HepG2 (cell line): ENCODE measurements around the gene MVK. TPM values are rescaled to one million over a fixed set of nuclear protein-coding genes. Genes with fewer than 3 reads are reported as not detected.
A peak's percentile ranks its signal among the peaks of the same experiment; 100 is the strongest.

Experiments used
- ATAC-seq: fragments of 200-7000 bp; cut with Tn5 transposase; 3 replicates; pipeline ENCODE4 v1.9.1; 2020; ENCODE audit warnings: mild to moderate bottlenecking, moderate library complexity
- BruUV-seq: library from RNA; stranded (reverse); fragments of 400-500 nt; replicated peaks from 2 replicates; lab custom pipeline; 2021; lab: Mats Ljungman, UMichigan
- CTCF ChIA-PET: fragments of 300-600 bp; formaldehyde crosslinking; extraction: SDS; loops from one replicate; lab custom pipeline; 2021; ENCODE audit warnings: low total read pairs, inconsistent platforms, low intra/inter-chr PET ratio; lab: Yijun Ruan, JAX
- POLR2A ChIA-PET: fragments of 350-600 bp; sonication (Branson Sonifier 250); formaldehyde crosslinking; loops from one replicate; lab custom pipeline; 2020; ENCODE audit warnings: antibody characterized with exemption, inconsistent platforms; lab: Yijun Ruan, JAX
- DNase-seq: peaks from one replicate; pipeline ENCODE4 v3.0.0-alpha.2; 2015; ENCODE audit warnings: low spot score
- FAIRE-seq: peaks from 3 replicates; lab custom pipeline; 2011; peaks lifted over from hg19 to GRCh38; lab: Jason Lieb, UNC
- H2AFZ ChIP-seq: one replicate; pipeline ENCODE4 v1.6.1; 2011; ENCODE audit warnings: low read length, inconsistent platforms
- H3K27ac ChIP-seq: fragments of 300-600 bp; 3 replicates; pipeline ENCODE4 v1.8.0; 2011; ENCODE audit warnings: mixed run types, mild to moderate bottlenecking, mixed read lengths, low read length, inconsistent platforms; ENCODE audit not compliant: insufficient read depth; ENCODE audit errors: extremely low read length
- H3K27me3 ChIP-seq, 2 experiments: fragments of 200-600 bp in 1 of 2; 2 replicates in 1 of 2; 3 replicates in 1 of 2; pipeline versions ENCODE4 v1.6.0 to v1.8.0; 2011; ENCODE audit warnings: low read length in 2 of 2, mild to moderate bottlenecking in 2 of 2, moderate library complexity in 2 of 2, inconsistent platforms in 1 of 2; ENCODE audit not compliant: insufficient read depth in 2 of 2, control insufficient read depth in 1 of 2
- H3K36me3 ChIP-seq, 2 experiments: fragments of 200-600 bp in 1 of 2; replicated peaks in 1 of 2; 2 replicates in 1 of 2; 3 replicates in 1 of 2; pipeline versions ENCODE4 v1.5.1 to v1.8.0; 2011; ENCODE audit warnings: low read length in 2 of 2, inconsistent platforms in 1 of 2; ENCODE audit not compliant: insufficient read depth in 2 of 2, control insufficient read depth in 1 of 2
- H3K4me1 ChIP-seq: 2 replicates; pipeline ENCODE4 v1.5.1; 2012; ENCODE audit warnings: low read length, inconsistent platforms; ENCODE audit not compliant: insufficient read depth
- H3K4me2 ChIP-seq: 2 replicates; pipeline ENCODE4 v1.6.0; 2011; ENCODE audit warnings: low read depth, low read length, inconsistent platforms
- H3K4me3 ChIP-seq, 3 experiments: fragments of 200-600 bp in 1 of 3; sonication (generic), shearing (Covaris generic) in 1 of 3; replicated peaks in 1 of 3; 2 replicates each; pipeline ENCODE4 v1.5.1; 2011 to 2016; ENCODE audit warnings: low read length in 3 of 3, inconsistent platforms in 2 of 3, low read depth in 2 of 3, mild to moderate bottlenecking in 2 of 3, control low read depth in 1 of 3, mixed read lengths in 1 of 3; ENCODE audit not compliant: insufficient read depth in 1 of 3
- H3K79me2 ChIP-seq: one replicate; pipeline ENCODE4 v1.6.1; 2011; ENCODE audit warnings: low read length, inconsistent platforms; ENCODE audit not compliant: insufficient read depth
- H3K9ac ChIP-seq: 2 replicates; pipeline ENCODE4 v1.6.0; 2011; ENCODE audit warnings: mild to moderate bottlenecking, low read depth, low read length, inconsistent platforms; ENCODE audit not compliant: insufficient read depth
- H3K9me3 ChIP-seq: 2 replicates; pipeline ENCODE4 v1.5.1; 2012; ENCODE audit warnings: mild to moderate bottlenecking, low read length
- H4K20me1 ChIP-seq: 2 replicates; pipeline ENCODE4 v1.6.0; 2011; ENCODE audit warnings: inconsistent platforms, mild to moderate bottlenecking, low read length, moderate library complexity; ENCODE audit not compliant: insufficient read depth
- AGO2 ChIP-seq: fragments of 200-400 bp; formaldehyde crosslinking; optimal IDR thresholded peaks from 2 replicates; pipeline ENCODE3; 2017; ENCODE audit warnings: mild to moderate bottlenecking, low read depth, low read length, moderate library complexity
- KMT2A ChIP-seq: sonication (generic); formaldehyde crosslinking; IDR thresholded peaks from 2 replicates; pipeline ENCODE4 v1.4.0; 2020; ENCODE audit warnings: missing genetic modification reagents
- ZNF350 ChIP-seq: sonication (generic); formaldehyde crosslinking; IDR thresholded peaks from 2 replicates; pipeline ENCODE4 v1.4.0; 2020; ENCODE audit warnings: mild to moderate bottlenecking, low read depth, missing genetic modification reagents, borderline replicate concordance
- WGBS: methylation state at CpG from one replicate; pipeline ENCODE4 v1.1.6; 2017; ENCODE audit warnings: low lambda C conversion rate; 5-methylcytosine and 5-hydroxymethylcytosine counted together
- in situ Hi-C: cut with HindIII; loops from 2 replicates; pipeline ENCODE4 v1.10.0; 2017; ENCODE audit warnings: low pct_unique_long_range_greater_than_20kb; ENCODE audit not compliant: extremely low pct_ligation_motif_present
- intact Hi-C: fragments of 100-400 bp; cut with micrococcal nuclease; formaldehyde crosslinking; loops from one replicate; pipeline ENCODE4 v1.10.0; 2022; ENCODE audit not compliant: unreplicated experiment
- polyA plus RNA-seq, 8 experiments: library from polyadenylated mRNA; depleted of rRNA in 3 of 8; stranded (reverse) in 7 of 8; unstranded in 1 of 8; fragments of >200 nt; fragmentation: Illumina TruSeq in 4 of 8; extraction: Trizol in 4 of 8; gene quantifications; 2 replicates each; pipeline versions ENCODE4 v1.2.1 to v1.2.3, GENCODE V29; 2011 to 2016; ENCODE audit warnings: low read depth in 4 of 8, missing spikeins in 1 of 8, mixed read lengths in 1 of 8; ENCODE audit not compliant: insufficient read depth in 1 of 8
- total RNA-seq, 5 experiments: library from RNA; depleted of rRNA; stranded (reverse); fragments of >200 nt; fragmentation: Illumina TruSeq; extraction: Trizol; gene quantifications; 2 replicates each; pipeline ENCODE4 v1.2.3, GENCODE V29; 2016; ENCODE audit warnings: low read depth in 1 of 5
- TF ChIP-seq, protein P1 (sequence below), 2 experiments: sonication (generic) in 1 of 2; formaldehyde crosslinking in 1 of 2; IDR thresholded peaks; 2 replicates each; pipeline versions ENCODE4 v1.5.1 to v1.6.1; 2011 to 2020; ENCODE audit warnings: borderline replicate concordance in 1 of 2, low read depth in 1 of 2, low read length in 1 of 2, mild to moderate bottlenecking in 1 of 2, missing genetic modification reagents in 1 of 2, moderate library complexity in 1 of 2
- TF ChIP-seq, protein P2 (sequence below): sonication (generic); formaldehyde crosslinking; IDR thresholded peaks from 2 replicates; pipeline ENCODE4 v1.5.1; 2020; ENCODE audit warnings: mild to moderate bottlenecking, missing genetic modification reagents, borderline replicate concordance

Gene MVK
- total and polyA plus RNA-seq, 2 of the 13 experiments (the other 11 are each of a cell fraction or from before 2014, with no cell fraction given): 11.6 to 66.9 TPM

DNA sequence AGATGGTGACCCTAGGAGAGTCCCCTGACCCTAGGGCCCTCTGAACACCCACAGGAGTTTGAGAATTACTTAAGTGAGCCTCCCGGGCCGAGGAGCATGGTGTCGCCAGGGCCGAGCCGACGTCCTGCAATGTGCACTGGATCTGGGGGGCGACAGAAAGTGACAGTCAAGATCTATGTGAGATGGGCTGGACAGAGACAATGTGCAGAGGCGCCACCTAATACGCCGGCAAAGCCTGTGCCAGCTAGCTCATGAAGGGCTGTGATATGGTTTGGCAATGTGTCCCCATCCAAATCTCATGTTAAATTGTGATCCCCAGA, 11.9 kb upstream of the MVK start (continued):
- TF ChIP-seq, protein P1, sequence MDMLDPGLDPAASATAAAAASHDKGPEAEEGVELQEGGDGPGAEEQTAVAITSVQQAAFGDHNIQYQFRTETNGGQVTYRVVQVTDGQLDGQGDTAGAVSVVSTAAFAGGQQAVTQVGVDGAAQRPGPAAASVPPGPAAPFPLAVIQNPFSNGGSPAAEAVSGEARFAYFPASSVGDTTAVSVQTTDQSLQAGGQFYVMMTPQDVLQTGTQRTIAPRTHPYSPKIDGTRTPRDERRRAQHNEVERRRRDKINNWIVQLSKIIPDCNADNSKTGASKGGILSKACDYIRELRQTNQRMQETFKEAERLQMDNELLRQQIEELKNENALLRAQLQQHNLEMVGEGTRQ (IDR thresholded peaks at IDR 0.05; ENCODE audit: low read depth, low read length): no peak
- TF ChIP-seq, protein P1 (CRISPR knock-in tag; IDR thresholded peaks at IDR 0.05; ENCODE audit: borderline replicate concordance): no peak
- TF ChIP-seq KMT2A (CRISPR knock-in tag) (no peak), ZNF350 (CRISPR knock-in tag) (no peak)
- TF ChIP-seq, all 625 proteins: peak for 0

DNA sequence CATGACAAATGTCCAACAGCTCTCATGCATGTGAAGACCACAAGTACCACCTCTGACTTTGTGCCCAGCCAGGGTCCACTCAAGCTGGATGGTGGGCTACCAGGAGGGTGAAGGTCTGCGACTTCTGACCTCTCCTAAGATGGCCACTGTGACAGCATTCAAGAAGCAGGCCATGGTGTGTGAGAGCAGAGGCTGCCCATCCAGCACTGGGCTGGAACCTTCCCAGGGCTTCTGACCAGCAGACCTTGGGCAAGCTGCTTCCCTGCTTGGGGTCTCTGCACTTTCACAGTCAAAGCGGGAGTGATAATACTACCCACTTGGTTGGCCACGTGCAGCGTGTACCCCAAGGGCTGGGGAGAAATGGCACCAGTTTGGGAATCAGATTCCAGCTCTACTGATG, 10.7 kb upstream of the MVK start:
- Histone ChIP-seq H3K27me3 (no peaks in the 10 kb centered on the region), H3K27ac (no peak overlapping the region), H4K20me1 (no peaks in the 10 kb centered on the region), H3K4me3 (no peak overlapping the region), H3K4me2 (no peak overlapping the region), H3K9ac (no peak overlapping the region), H3K4me1 (peaks cover 19% of the 10 kb centered on the region), H3K36me3 (peaks cover 9 to 57% of the 10 kb centered on the region in 2 experiments), H2AFZ (no peak overlapping the region), H3K79me2 (no peaks in the 10 kb centered on the region), H3K9me3 (no peaks in the 10 kb centered on the region)
- CTCF ChIA-PET: no interaction called here
- DNase-seq (no peak), ATAC-seq (no peak), FAIRE-seq (no peak)
- no TSS peak for BruUV-seq
- intact Hi-C loops: no loop called here
- POLR2A ChIA-PET: no interaction called here
- TF ChIP-seq, protein P2, sequence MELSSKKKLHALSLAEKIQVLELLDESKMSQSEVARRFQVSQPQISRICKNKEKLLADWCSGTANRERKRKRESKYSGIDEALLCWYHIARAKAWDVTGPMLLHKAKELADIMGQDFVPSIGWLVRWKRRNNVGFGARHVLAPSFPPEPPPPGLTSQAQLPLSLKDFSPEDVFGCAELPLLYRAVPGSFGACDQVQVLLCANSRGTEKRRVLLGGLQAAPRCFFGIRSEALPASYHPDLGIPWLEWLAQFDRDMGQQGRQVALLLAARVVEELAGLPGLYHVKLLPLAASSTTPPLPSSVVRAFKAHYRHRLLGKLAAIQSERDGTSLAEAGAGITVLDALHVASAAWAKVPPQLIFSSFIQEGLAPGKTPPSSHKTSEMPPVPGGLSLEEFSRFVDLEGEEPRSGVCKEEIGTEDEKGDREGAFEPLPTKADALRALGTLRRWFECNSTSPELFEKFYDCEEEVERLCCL (CRISPR knock-in tag): no peak
- TF ChIP-seq AGO2: peak; percentile 2
- no CpG with 5 or more reads among the region's 4 CpGs for WGBS
- in situ Hi-C loops: no loop called here
